Posterior vena cava (tissue), 2 donors: ENCODE measurements around the gene LRP1B. TPM values are rescaled to one million over a fixed set of nuclear protein-coding genes. Genes with fewer than 3 reads are reported as not detected.

Source experiments
- DNase-seq: peaks from one replicate; pipeline ENCODE4 v3.0.0-alpha.2; 2020; ENCODE audit warnings: low spot score
- intact Hi-C, 2 donors: fragments of 100-400 bp; cut with DNase I; formaldehyde crosslinking; loops; one replicate each; pipeline versions ENCODE4 v1.14.1 to v1.14.2; 2022 to 2023
- total RNA-seq, 2 donors: library from RNA; stranded (reverse); fragmentation: NEBNext Ultra II Directional; extraction: Animal tissue kit (Norgen Biotek cat#: 25700); gene quantifications; one replicate each; pipeline ENCODE4 v1.2.1, GENCODE V29; 2021
- donor health status: DM: yes; HTN: yes; CAD: no.
- donor health status: DM: yes; HTN: yes; CAD: no.

The LRP1B gene
- total RNA-seq, 2 donors from 2014 or later = 0.46 to 0.48 TPM

- intact Hi-C loops = no loop called here
- DNase-seq = no peak
Measured at GRCh38 chr2:140274891-140275290, 1855.9 kb downstream of the LRP1B start.

GRCh38 chr2:140273958-140274357, 1856.9 kb downstream of the LRP1B start:
- intact Hi-C loops = no loop called here
- no peak for DNase-seq

DNA sequence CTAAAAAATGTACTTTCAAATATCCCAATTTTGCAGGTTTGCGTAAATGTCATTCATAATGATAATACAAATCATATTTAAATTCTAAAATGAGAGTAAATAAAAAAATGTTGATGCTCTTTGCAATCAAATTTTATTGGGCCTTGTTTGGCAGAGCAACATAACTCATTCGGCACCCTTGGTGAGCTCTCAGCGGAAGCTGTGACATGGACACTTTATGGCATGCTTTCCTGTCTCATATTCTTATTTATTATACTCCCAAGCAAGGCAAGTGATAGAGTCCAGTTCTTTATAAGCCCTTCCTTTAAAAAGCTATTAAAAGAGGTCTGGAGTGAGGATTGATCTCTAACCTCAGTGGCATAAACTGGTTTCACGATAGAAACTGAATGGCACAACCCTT, 1857.4 kb downstream of the LRP1B start:
- intact Hi-C loops = no loop called here
- no peak for DNase-seq

DNA sequence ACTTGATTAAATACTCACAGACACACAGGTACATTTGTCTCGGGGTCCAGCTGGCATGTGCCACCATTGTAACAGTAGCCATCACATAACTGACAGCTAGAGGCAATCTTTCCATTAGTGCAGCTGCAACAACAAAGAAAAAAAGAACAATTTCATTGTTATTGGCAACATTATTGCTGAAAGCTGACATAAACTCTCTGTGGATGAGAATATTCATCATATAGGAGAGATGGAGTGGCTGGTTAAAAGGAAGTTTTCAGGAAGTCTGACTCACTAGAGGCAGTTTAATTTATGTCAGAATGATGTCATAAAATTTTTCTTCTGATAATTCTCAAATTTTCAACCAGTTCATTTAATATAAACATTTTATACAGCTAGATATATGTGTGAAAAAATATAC, 1860.6 kb downstream of the LRP1B start:
- intact Hi-C loops = no loop called here
- DNase-seq = no peak

DNA sequence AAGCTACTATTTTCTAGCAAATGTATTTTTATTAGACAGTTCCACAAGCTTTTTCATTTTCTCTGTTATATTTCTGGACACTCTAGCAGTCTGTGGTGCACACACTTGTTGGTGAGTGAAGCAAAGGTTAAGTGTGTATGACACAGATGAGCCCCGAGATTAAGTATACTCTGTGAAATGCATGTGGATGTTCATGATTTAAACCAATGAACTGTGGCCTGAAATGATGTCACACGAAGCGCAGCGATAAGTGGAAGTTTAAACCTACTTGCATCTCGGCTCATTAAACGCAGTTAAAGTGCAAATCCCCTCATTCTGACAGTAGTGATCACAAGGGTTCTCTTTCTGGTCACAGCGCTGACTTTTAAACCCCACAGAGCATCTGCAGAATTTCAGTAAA, 1861.8 kb downstream of the LRP1B start:
- intact Hi-C loops = no loop called here

DNA sequence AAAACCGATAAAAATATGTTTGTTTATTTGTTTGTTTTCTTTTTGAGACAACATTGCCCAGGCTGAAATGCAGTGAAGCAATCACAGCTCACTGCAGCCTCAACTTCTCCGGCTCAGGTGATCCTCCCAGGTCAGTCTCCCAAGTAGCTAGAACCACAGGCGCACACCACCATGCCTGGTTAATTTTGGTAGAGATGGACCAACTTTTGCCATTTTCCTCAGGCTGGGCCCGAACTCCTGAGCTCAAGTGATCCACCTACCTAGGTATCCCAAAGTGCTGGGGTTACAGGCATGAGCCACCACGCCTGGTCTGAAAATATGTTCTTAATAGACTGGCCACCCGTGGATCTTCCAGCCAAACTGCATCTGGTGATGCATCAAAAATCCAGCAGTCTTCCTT, 1867.9 kb downstream of the LRP1B start:
- no peak for DNase-seq
- intact Hi-C loops = no loop called here

More for the DNA sequence above, 1861.8 kb downstream of the LRP1B start:
- DNase-seq = no peak

- intact Hi-C loops = no loop called here
- no peak for DNase-seq
Measured at GRCh38 chr2:140257692-140258300, 1873.0 kb downstream of the LRP1B start.

GRCh38 chr2:140256080-140256479, 1874.7 kb downstream of the LRP1B start:
- intact Hi-C loops = no loop called here
- DNase-seq = no peak

DNA sequence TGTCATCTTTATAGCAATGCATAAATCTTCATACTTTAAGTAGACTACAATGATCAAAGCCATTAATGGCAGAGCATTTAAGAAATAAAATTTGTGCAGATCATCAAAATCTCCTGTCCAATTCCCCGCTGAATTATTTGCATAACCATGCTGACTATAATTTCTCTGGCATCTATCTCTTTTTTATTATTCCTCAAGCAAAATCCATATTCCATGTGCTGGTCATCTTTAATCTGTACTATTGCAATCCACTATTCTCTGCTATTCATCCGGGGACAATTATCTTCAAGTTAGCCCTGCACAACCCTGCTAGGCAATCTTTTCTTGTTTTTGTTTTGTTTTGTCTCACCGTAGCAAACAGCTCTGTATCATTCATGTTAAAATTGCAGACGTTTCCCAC, 1881.0 kb downstream of the LRP1B start:
- intact Hi-C loops = no loop called here

DNA sequence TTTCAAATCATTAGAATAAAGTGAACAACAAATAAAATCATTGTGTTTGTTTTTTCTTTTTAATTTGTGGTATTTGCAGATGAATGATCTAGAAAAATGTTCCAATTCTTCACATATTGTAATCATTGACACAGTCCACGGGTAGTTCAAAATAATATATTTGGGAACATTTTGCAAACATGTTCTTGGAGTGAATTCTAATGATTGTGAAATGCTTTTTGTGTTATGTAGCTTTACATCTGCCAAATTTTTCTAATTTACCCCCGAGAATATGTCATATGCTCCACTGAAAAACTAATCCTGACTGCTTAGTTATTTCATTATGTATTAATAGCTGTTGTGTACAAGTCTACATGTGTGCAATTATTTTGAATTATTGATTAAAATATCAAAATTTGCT, 1882.2 kb downstream of the LRP1B start:
- DNase-seq = no peak
- intact Hi-C loops = no loop called here

More for the DNA sequence above, 1881.0 kb downstream of the LRP1B start:
- DNase-seq = no peak

GRCh38 chr2:140247451-140248195, 1883.2 kb downstream of the LRP1B start:
- intact Hi-C loops = no loop called here
- DNase-seq = no peak

DNA sequence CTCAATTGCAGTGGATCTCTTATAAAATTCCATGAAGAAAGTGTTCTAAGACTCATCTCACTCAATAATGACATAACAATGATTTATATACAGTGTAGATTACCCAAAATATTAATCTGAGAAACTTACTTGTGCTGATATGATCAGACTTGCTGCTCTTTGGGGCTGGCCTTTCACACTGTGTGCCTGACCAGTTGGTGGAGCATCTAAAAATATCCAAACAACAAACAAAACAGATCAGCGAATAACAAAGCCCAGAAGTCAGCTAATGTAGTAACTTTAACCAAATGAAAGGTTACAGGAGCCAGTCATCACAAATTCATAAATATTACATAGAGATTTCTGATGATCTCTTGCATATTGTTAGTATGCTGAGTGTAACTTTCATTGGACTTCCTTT, 1883.9 kb downstream of the LRP1B start:
- intact Hi-C loops = no loop called here
- no peak for DNase-seq

- intact Hi-C loops = no loop called here
- no peak for DNase-seq
Measured at GRCh38 chr2:140246058-140246457, 1884.8 kb downstream of the LRP1B start.

GRCh38 chr2:140242889-140243288, 1887.9 kb downstream of the LRP1B start:
- no peak for DNase-seq
- intact Hi-C loops = no loop called here

DNA sequence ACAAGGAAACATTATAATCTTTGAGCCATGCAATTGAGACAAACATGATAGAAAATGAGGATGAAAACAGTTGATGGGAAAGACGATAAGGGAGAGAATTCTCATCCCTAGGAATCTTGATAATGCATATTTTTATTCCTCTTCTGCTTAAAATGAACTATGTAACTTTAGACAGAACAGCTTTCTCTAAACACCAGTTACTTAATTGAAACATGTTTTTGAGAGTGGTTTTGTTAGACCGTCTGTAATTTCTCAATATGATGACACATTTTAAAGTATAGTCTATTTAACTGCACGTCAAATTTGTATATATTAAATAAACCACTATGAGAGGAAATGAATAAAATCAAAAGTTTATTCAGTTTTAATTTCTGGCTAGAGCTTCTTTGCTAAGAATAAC, 1896.7 kb downstream of the LRP1B start:
- intact Hi-C loops = no loop called here
- no peak for DNase-seq

DNA sequence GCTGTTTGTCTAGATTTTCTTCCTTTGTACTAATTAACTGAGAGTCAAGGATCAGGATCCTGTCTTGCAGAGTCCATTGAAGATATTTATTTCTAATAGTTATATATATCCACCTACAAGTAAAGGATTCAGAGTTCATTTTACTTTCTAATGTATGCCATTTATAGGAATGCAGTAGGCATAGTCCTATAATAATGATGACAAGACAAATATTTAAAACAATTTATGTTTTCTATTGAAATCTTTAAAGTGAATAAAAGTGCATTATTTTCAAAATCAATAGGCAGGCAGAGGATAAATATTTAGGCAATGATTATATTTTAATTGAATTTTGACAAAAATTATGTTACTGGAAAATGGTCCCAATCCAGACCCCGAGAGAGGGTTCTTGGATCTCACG, 1919.9 kb downstream of the LRP1B start:
- intact Hi-C loops = no loop called here
- DNase-seq = no peak

GRCh38 chr2:140205093-140205492, 1925.7 kb downstream of the LRP1B start:
- DNase-seq = no peak
- intact Hi-C loops = no loop called here

DNA sequence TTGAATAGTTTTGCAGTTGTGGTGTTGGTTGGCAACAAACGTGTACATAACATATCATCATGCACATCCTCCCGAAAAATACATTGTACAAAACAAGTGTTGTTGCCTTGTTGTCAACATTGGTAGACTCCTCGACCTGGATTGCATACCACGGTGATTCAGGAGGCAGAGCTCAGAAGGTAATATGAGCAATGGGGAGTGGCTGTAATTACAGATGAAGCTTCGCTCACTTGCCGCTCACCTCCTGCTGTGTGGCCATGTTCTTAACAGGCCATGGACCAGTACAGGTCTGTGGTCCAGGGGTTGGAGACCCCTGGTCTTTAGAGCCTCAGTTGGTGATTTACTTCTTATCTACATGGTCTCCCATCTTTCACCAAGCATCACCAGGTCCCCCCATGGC, 1927.5 kb downstream of the LRP1B start:
- intact Hi-C loops = no loop called here
- DNase-seq = no peak

DNA sequence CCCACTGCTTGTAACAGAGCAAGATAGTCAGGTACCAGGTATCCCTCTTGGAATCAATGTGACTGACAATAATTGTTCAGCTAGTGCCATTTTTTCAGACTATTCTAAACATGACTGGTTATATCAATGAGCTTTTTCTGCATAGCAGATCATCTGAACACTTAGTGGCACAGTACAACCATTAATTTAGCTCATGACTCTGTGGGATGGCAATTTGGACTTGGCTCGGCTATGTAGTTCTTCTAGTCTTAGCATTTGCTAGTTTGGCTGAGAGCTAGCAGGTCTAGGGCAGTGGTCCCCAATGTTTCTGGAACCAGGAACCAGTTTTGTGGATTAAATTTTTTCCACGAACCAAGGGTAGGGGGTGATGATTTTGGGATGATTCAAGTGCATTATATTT, 1929.2 kb downstream of the LRP1B start:
- intact Hi-C loops = no loop called here
- DNase-seq = no peak

DNA sequence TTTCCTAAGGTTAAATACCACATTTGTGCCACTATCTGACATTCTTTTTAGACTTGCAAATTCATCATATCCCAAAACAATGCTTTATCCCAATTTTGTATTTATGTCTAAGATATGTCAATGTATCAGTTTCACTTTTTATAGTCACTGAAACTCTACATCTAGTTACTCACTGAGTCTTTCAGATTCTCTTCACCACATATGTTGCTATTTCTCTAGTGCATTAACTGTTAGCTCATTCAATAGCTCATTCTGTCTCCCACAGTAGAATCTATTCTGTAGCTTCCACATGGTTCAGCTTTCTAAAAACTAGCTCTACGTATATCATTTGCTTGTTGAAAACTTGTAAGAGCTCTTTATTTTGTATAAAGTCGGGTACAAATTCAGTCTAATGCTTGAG, 1930.1 kb downstream of the LRP1B start:
- DNase-seq = no peak
- intact Hi-C loops = no loop called here

- intact Hi-C loops = no loop called here
- no peak for DNase-seq
Measured at GRCh38 chr2:140200307-140200706, 1930.5 kb downstream of the LRP1B start.
